PC-3 (cell line): ENCODE data around the gene CACHD1. TPM values are rescaled to one million over a fixed set of nuclear protein-coding genes. Genes with fewer than 3 reads are reported as not detected.

Source experiments
- ATAC-seq: fragments of 200-7000 bp; cut with Tn5 transposase; 2 replicates; pipeline ENCODE4 v1.9.1; 2020; ENCODE audit warnings: mild to moderate bottlenecking, moderate library complexity
- BruUV-seq: library from RNA; stranded (reverse); fragments of 400-500 nt; replicated peaks from 2 replicates; lab custom pipeline; 2021; lab: Mats Ljungman, UMichigan
- CTCF ChIA-PET: fragments of 300-600 bp; sonication (Branson Sonifier 250); formaldehyde crosslinking; loops from one replicate; lab custom pipeline; 2022; ENCODE audit warnings: antibody characterized with exemption; lab: Charles Lee
- POLR2A ChIA-PET: fragments of 300-600 bp; sonication (Branson Sonifier 250); formaldehyde crosslinking; loops from one replicate; lab custom pipeline; 2022; ENCODE audit warnings: antibody characterized with exemption; ENCODE audit not compliant: unreplicated experiment; lab: Charles Lee
- DNase-seq: peaks from one replicate; pipeline ENCODE4 v3.0.0-alpha.2; 2015
- H2AFZ ChIP-seq: fragments of 300-600 bp; sonication (generic); 2 replicates; pipeline ENCODE4 v1.6.0; 2016; ENCODE audit warnings: antibody characterized with exemption, low read length
- H3F3A ChIP-seq: fragments of 300-600 bp; sonication (generic); one replicate; pipeline ENCODE4 v1.6.0; 2017; ENCODE audit warnings: antibody characterized with exemption, low read length, control low read depth, mild to moderate bottlenecking; ENCODE audit not compliant: unreplicated experiment
- H3K27ac ChIP-seq: fragments of 300-600 bp; sonication (generic); 2 replicates; pipeline ENCODE4 v1.5.1; 2016; ENCODE audit warnings: mild to moderate bottlenecking, low read length
- H3K27me3 ChIP-seq: fragments of 300-600 bp; sonication (generic); 2 replicates; pipeline ENCODE4 v1.6.1; 2016; ENCODE audit warnings: low read length, mixed read lengths
- H3K36me3 ChIP-seq: fragments of 300-600 bp; sonication (generic); 2 replicates; pipeline ENCODE4 v1.6.1; 2016; ENCODE audit warnings: low read depth, mixed run types, low read length, mixed read lengths
- H3K4me1 ChIP-seq: fragments of 300-600 bp; sonication (generic); 2 replicates; pipeline ENCODE4 v1.5.1; 2016; ENCODE audit warnings: low read length; ENCODE audit not compliant: insufficient read depth
- H3K4me2 ChIP-seq: fragments of 300-600 bp; sonication (generic); 2 replicates; pipeline ENCODE4 v1.6.0; 2016; ENCODE audit warnings: low read length
- H3K4me3 ChIP-seq: fragments of 300-600 bp; sonication (generic); 2 replicates; pipeline ENCODE4 v1.5.1; 2016; ENCODE audit warnings: mild to moderate bottlenecking, low read length, mixed read lengths
- H3K79me2 ChIP-seq: fragments of 300-600 bp; sonication (generic); 2 replicates; pipeline ENCODE4 v1.6.1; 2017; ENCODE audit warnings: low read length, mixed read lengths
- H3K9ac ChIP-seq: fragments of 300-600 bp; sonication (generic); 2 replicates; pipeline ENCODE4 v1.6.0; 2016; ENCODE audit warnings: mild to moderate bottlenecking, low read length
- H3K9me2 ChIP-seq: fragments of 300-600 bp; sonication (generic); replicated peaks from 2 replicates; pipeline ENCODE4 v1.6.1; 2016; ENCODE audit warnings: mixed run types, low read length, mixed read lengths
- H3K9me3 ChIP-seq: fragments of 300-600 bp; sonication (generic); 2 replicates; pipeline ENCODE4 v1.6.1; 2016; ENCODE audit warnings: low read length, mixed read lengths
- H4K20me1 ChIP-seq: fragments of 300-600 bp; sonication (generic); 2 replicates; pipeline ENCODE4 v1.6.1; 2016; ENCODE audit warnings: low read length, mixed read lengths
- EZH2 ChIP-seq: fragments of 300-600 bp; sonication (generic); IDR thresholded peaks from one replicate; pipeline ENCODE4 v1.6.1; 2017; ENCODE audit warnings: antibody characterized with exemption, mild to moderate bottlenecking, low read length; ENCODE audit not compliant: unreplicated experiment
- EZH2phosphoT487 ChIP-seq: fragments of 300-600 bp; sonication (generic); IDR thresholded peaks from 2 replicates; pipeline ENCODE4 v1.6.1; 2018; ENCODE audit warnings: mild to moderate bottlenecking, antibody characterized with exemption, low read length, borderline replicate concordance
- intact Hi-C: fragments of 100-400 bp; cut with micrococcal nuclease; formaldehyde crosslinking; loops from 2 replicates; pipeline ENCODE4 v1.9.0; 2023
- total RNA-seq: library from RNA; depleted of rRNA; stranded (reverse); fragments of >200 nt; gene quantifications from 2 replicates; pipeline ENCODE4 v1.2.3, GENCODE V29; 2014
- TF ChIP-seq, protein P1 (sequence below): fragments of 300-600 bp; sonication (generic); conservative IDR thresholded peaks from 2 replicates; pipeline ENCODE4 v1.5.1; 2017; ENCODE audit warnings: antibody characterized with exemption, low read depth, mild to moderate bottlenecking, low read length

Gene CACHD1
- total RNA-seq, 1 experiment from 2014 or later = 6.6 TPM

DNA sequence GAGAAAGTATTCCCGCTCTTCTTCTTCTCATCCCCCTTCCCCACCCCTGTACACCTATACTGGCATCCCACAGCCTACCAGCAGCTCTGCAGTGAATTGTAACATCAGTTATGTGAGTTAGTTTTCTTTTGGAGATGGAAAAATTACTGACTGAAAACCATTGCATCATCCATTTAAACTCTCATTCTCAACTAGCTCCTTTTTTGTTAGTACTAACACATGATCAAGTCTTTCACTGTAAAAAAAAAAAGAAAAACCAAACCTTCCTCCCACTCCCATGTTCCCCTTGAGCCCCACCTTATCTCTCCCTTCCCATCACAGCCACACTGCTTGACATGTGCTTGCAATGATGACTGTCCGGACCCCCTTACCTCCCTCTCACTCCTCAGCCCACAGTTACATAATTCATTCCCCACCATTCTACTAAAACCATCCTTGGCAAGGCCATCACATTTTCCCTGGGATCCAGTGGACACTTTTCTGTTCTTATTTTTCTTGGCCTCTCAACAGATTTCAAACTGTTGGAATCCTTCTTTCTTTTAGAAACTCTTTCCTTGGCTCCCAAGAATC, 251.7 kb downstream of the CACHD1 start:
- CTCF ChIA-PET = no interaction called here
- TF ChIP-seq, protein P1, sequence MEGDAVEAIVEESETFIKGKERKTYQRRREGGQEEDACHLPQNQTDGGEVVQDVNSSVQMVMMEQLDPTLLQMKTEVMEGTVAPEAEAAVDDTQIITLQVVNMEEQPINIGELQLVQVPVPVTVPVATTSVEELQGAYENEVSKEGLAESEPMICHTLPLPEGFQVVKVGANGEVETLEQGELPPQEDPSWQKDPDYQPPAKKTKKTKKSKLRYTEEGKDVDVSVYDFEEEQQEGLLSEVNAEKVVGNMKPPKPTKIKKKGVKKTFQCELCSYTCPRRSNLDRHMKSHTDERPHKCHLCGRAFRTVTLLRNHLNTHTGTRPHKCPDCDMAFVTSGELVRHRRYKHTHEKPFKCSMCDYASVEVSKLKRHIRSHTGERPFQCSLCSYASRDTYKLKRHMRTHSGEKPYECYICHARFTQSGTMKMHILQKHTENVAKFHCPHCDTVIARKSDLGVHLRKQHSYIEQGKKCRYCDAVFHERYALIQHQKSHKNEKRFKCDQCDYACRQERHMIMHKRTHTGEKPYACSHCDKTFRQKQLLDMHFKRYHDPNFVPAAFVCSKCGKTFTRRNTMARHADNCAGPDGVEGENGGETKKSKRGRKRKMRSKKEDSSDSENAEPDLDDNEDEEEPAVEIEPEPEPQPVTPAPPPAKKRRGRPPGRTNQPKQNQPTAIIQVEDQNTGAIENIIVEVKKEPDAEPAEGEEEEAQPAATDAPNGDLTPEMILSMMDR = no peak
- no peak for TF ChIP-seq EZH2phosphoT487
- TF ChIP-seq EZH2 = no peak
- intact Hi-C loops = no loop called here
- Histone ChIP-seq H3K9me2 (no peaks in the 10 kb centered on the region), H3K4me2 (no peak overlapping the region), H3F3A (no peaks in the 10 kb centered on the region), H3K27ac (no peak overlapping the region), H3K36me3 (no peaks in the 10 kb centered on the region), H3K79me2 (no peaks in the 10 kb centered on the region), H3K9ac (no peak overlapping the region), H3K27me3 (peaks cover 27% of the 10 kb centered on the region), H4K20me1 (no peaks in the 10 kb centered on the region), H3K9me3 (no peaks in the 10 kb centered on the region), H3K4me3 (no peak overlapping the region), H2AFZ (no peak overlapping the region), H3K4me1 (no peaks in the 10 kb centered on the region)
- DNase-seq (no peak), ATAC-seq (no peak)
- POLR2A ChIA-PET = no interaction called here
- BruUV-seq = no TSS peak

DNA sequence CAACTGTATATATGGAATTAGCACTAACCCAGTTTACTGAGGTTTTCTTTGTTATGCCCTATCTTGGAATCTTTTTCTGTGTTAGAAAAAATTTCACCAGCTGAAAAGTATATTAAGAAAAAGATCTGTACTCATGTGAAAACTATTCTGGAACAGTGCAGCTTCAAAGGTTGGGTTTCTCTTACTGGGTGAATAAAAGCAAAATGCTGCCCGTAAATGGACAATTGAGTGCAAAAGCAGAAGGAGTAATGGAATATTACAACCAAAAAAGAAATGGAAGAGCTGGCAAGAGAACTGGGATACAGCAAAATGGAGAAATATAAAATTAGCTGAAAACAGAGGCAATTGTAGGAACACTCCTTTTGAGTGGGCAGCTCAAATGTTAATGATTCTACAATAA, 257.9 kb downstream of the CACHD1 start:
- no peak for ATAC-seq
- H3K4me3 ChIP-seq = no peak overlapping the region
- no peaks in the 10 kb centered on the region for H3K9me3 ChIP-seq
- no peaks in the 10 kb centered on the region for H4K20me1 ChIP-seq
- intact Hi-C loops = no loop called here
- no peaks in the 10 kb centered on the region for H3K79me2 ChIP-seq
- no peak overlapping the region for H3K27ac ChIP-seq
- no peak for TF ChIP-seq EZH2
- TF ChIP-seq EZH2phosphoT487 = no peak
- TF ChIP-seq, protein P1 = no peak
- no peaks in the 10 kb centered on the region for H3K4me1 ChIP-seq
- no peak overlapping the region for H3K4me2 ChIP-seq
- no peaks in the 10 kb centered on the region for H3K36me3 ChIP-seq
- POLR2A ChIA-PET = no interaction called here
- CTCF ChIA-PET = no interaction called here
- no peak for DNase-seq
- H3K9ac ChIP-seq = no peak overlapping the region
- no peaks in the 10 kb centered on the region for H3F3A ChIP-seq
- H2AFZ ChIP-seq = no peak overlapping the region
- H3K9me2 ChIP-seq = no peaks in the 10 kb centered on the region
- no TSS peak for BruUV-seq
- H3K27me3 ChIP-seq = peaks cover 11% of the 10 kb centered on the region; the same call in 1 of the 2 replicates

DNA sequence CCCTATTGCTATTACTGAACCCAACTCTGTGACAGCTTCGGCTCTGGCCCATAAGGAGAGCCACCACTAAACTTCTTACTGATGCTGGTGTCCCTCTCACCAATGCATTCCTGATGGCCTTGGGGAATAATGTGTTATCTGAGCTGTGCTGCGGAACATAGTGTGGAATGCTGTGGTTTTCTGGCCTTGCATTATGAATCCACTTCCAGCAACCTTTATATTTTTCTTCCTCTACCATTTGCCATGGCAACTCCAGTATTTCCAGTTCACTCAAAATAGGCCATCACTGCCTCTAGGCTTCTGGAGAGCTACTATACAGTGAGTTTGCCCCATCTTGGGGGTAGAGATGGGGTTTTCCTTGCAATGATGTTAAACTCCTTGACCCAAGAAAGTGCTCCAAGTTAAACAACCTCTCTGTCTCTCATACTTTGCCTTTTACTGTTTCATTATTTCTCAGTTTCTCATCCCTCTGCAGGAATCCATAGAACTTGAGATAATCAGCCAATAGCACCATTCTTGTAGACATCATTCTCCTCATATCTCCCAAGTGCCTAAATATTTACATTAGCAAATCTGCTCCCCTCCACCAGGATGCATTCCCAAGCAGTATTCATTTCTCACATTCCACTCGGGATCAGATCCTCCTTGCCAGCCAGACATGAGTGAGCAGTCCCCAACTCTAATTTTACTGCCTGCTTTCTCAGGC, 263.8 kb downstream of the CACHD1 start:
- Histone ChIP-seq H3K4me2 (no peak overlapping the region), H4K20me1 (no peaks in the 10 kb centered on the region), H3K9me3 (no peaks in the 10 kb centered on the region), H3F3A (no peaks in the 10 kb centered on the region), H3K9ac (no peak overlapping the region), H3K27me3 (no peaks in the 10 kb centered on the region), H2AFZ (no peak overlapping the region), H3K9me2 (no peaks in the 10 kb centered on the region), H3K79me2 (no peaks in the 10 kb centered on the region), H3K36me3 (no peaks in the 10 kb centered on the region), H3K27ac (no peak overlapping the region), H3K4me1 (no peaks in the 10 kb centered on the region), H3K4me3 (no peak overlapping the region)
- BruUV-seq = no TSS peak
- CTCF ChIA-PET = no interaction called here
- POLR2A ChIA-PET = no interaction called here
- TF ChIP-seq EZH2 (no peak), EZH2phosphoT487 (no peak)
- TF ChIP-seq, protein P1 = no peak
- intact Hi-C loops = no loop called here
- DNase-seq (no peak), ATAC-seq (no peak)
